Measurements from ENCODE around the gene ELP6. TPM values are rescaled to one million over a fixed set of nuclear protein-coding genes. Genes with fewer than 3 reads are reported as not detected.
"Not testable (repeated sequence)": the region's sequence is repeated elsewhere in the genome, so short reads cannot be mapped to it uniquely, and the experiment has no call there.

ELP6 gene
- total RNA-seq, 4 donors from 2014 or later = 16.9 to 31.1 (median 26.6) TPM

DNA sequence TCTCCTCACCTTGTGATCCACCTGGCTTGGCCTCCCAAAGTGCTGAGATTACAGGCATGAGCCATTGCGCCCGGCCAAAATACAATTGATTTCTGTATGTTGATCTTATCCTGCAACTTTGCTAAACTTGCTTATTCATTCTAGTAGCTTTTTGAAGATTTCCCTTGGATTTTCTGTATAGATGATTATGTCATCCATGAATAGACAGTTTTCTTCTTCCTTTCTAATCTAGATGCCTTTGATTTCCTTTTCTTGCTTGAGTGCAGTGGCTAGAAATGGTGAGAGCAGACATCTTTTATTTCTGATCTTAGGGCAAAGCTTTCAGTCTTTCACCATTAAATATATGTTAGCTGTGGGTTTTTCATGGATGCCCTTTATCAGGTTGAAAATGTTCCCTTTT, 4.4 kb upstream of the ELP6 start:
- Histone ChIP-seq H3K4me1 (peaks cover 4% of the 10 kb centered on the region in 2 donors), H3K27me3 (no peaks in the 10 kb centered on the region), H3K36me3 (no peaks in the 10 kb centered on the region), H3K9me3 (no peaks in the 10 kb centered on the region), H3K4me3 (no peak overlapping the region), H3K27ac (no peak overlapping the region)
- intact Hi-C loops (cut with DNase I; ENCODE audit: low total_unique reads) (no loop called here), in situ Hi-C loops (cut with MboI; ENCODE audit: low sequenced_read_pairs in 4 of 4) (loop anchor here in 1 of 4 donors (5.0 kb wide), 1 partner anchor 274 kb away; no protein-coding TSS in a partner anchor)
- no peak for TF ChIP-seq POLR2A (IDR thresholded peaks at IDR 0.05)
- TF ChIP-seq, protein P1, sequence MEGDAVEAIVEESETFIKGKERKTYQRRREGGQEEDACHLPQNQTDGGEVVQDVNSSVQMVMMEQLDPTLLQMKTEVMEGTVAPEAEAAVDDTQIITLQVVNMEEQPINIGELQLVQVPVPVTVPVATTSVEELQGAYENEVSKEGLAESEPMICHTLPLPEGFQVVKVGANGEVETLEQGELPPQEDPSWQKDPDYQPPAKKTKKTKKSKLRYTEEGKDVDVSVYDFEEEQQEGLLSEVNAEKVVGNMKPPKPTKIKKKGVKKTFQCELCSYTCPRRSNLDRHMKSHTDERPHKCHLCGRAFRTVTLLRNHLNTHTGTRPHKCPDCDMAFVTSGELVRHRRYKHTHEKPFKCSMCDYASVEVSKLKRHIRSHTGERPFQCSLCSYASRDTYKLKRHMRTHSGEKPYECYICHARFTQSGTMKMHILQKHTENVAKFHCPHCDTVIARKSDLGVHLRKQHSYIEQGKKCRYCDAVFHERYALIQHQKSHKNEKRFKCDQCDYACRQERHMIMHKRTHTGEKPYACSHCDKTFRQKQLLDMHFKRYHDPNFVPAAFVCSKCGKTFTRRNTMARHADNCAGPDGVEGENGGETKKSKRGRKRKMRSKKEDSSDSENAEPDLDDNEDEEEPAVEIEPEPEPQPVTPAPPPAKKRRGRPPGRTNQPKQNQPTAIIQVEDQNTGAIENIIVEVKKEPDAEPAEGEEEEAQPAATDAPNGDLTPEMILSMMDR (IDR thresholded peaks at IDR 0.05 in 4 of 5, conservative IDR thresholded peaks at IDR 0.05 in 1 of 5) = no peak
- DNase-seq = no peak
- ATAC-seq = no peak

- Histone ChIP-seq H3K36me3 (peaks cover 0 to 2% of the 10 kb centered on the region in 2 donors), H3K4me1 (peaks cover 0 to 5% of the 10 kb centered on the region in 2 donors), H3K27ac (no peak overlapping the region), H3K9me3 (no peaks in the 10 kb centered on the region), H3K27me3 (no peaks in the 10 kb centered on the region), H3K4me3 (no peak overlapping the region)
- ATAC-seq (no peak), DNase-seq (no peak)
- intact Hi-C loops (cut with DNase I; ENCODE audit: low total_unique reads) (no loop called here), in situ Hi-C loops (cut with MboI; ENCODE audit: low sequenced_read_pairs in 4 of 4) (loop anchor here in 1 of 4 donors (5.0 kb wide), 1 partner anchor 276 kb away; no protein-coding TSS in a partner anchor)
- TF ChIP-seq, protein P1 (IDR thresholded peaks at IDR 0.05 in 4 of 5, conservative IDR thresholded peaks at IDR 0.05 in 1 of 5) = no peak
- no peak for TF ChIP-seq POLR2A (IDR thresholded peaks at IDR 0.05)
Observed at GRCh38 chr3:47515864-47516319, 2.4 kb upstream of the ELP6 start.

DNA sequence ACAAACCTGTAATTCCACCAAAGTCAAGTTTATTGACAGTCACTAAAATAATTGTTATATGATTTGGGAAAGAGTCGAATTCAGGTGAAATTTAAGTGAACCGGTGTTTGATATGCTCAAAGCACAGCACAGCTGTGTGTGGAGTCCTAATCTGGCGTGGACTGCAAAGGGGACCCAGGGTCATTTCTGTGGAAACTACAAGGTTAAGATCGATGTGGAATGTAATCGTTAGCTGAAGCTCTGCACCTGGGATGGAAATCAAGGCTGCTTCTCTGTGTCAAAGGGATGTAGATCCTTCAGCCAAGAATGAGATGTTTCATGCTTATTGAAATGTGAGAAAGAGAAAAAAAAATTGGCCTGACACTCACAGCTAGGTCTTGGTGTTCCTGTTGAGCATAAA, 1.6 kb upstream of the ELP6 start:
- Histone ChIP-seq H3K36me3 (peaks cover 0 to 10% of the 10 kb centered on the region in 2 donors), H3K4me3 (no peak overlapping the region), H3K9me3 (no peaks in the 10 kb centered on the region), H3K27me3 (no peaks in the 10 kb centered on the region), H3K4me1 (peaks cover 0 to 5% of the 10 kb centered on the region in 2 donors), H3K27ac (no peak overlapping the region)
- no peak for ATAC-seq
- intact Hi-C loops (cut with DNase I; ENCODE audit: low total_unique reads) (no loop called here), in situ Hi-C loops (cut with MboI; ENCODE audit: low sequenced_read_pairs in 4 of 4) (loop anchor here in 1 of 4 donors (5.0 kb wide), 1 partner anchor 277 kb away; no protein-coding TSS in a partner anchor)
- DNase-seq = no peak
- no peak for TF ChIP-seq POLR2A (IDR thresholded peaks at IDR 0.05)
- TF ChIP-seq, protein P1 (IDR thresholded peaks at IDR 0.05 in 4 of 5, conservative IDR thresholded peaks at IDR 0.05 in 1 of 5) = no peak

DNA sequence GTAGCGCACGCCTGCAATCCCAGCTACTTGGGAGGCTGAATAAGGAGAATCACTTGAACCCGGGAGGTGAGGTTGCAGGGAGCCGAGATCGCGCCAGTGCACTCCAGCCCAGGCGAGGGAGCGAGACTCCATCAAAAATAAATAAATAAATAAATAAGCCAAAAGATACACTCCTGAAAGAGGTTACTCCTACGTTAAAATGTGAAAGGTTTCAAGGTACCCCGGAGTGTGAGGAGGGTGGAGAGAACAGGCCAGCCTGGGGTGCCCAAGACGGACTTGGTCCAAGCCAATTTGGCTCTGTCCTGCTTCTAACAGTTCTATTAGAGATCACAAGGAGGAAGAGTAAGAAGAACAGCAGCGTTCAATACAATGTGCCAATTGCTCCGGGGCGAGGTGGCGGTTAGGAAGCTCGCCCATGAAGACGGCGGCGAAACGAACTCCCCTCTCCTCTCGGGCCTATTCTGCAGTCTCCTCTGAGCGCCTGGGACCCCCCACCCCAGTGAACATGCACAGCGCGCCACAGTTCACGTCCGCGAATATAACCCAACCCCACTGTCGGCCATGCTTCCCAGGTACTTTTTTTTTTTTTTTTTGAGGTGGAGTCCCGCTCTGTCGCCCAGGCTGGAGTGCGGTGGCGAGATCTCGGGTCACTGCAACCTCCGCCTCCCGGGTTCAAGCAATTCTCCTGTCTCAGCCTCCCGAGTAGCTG, 942 bp downstream of the ELP6 start:
- ATAC-seq (peak in 1 of 2 donors; percentile 22), DNase-seq (no peak)
- peak overlapping the region; percentile 59 to 93 (median 78) for H3K4me3 ChIP-seq
- peaks cover 0 to 32% of the 10 kb centered on the region in 2 donors for H3K36me3 ChIP-seq
- no peak for TF ChIP-seq POLR2A (IDR thresholded peaks at IDR 0.05)
- TF ChIP-seq, protein P1 (IDR thresholded peaks at IDR 0.05 in 4 of 5, conservative IDR thresholded peaks at IDR 0.05 in 1 of 5) = no peak
- H3K9me3 ChIP-seq = no peaks in the 10 kb centered on the region
- H3K27ac ChIP-seq = peak overlapping the region; percentile 84 to 98 (median 94)
- intact Hi-C loops (cut with DNase I; ENCODE audit: low total_unique reads) (loop anchor here (1.0 to 5.0 kb wide), 3 partner anchors 36 to 290 kb away; partner anchors contain the start of gene DHX30), in situ Hi-C loops (cut with MboI; ENCODE audit: low sequenced_read_pairs in 4 of 4) (loop anchor here in 1 of 4 donors (5.0 kb wide), 1 partner anchor 275 kb away; no protein-coding TSS in a partner anchor)
- no peaks in the 10 kb centered on the region for H3K27me3 ChIP-seq
- peaks cover 0 to 5% of the 10 kb centered on the region in 2 donors for H3K4me1 ChIP-seq

DNA sequence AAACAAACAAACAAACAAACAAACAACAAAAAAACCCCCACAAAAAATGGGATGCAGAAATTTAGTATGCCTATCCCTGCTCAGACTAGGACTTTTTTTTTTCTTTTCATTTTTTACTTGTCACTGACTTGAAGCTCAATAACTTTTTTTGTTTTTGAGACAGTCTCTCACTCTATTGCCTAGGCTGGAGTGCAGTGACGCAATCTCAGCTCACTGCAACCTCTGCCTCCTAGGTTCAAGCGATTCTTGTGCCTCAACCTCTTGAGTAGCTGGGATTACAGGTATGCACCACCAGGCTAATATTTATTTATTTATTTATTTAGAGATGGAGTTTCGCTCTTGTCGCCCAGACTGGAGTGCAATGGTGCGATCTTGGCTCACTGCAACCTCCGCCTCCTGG, 8.2 kb downstream of the ELP6 start:
- in situ Hi-C loops (cut with MboI; ENCODE audit: low sequenced_read_pairs in 4 of 4); H3K9me3 ChIP-seq; H3K4me3 ChIP-seq; H3K27me3 ChIP-seq; intact Hi-C loops (cut with DNase I; ENCODE audit: low total_unique reads); H3K27ac ChIP-seq; H3K4me1 ChIP-seq; DNase-seq; ATAC-seq: not testable (repeated sequence)
- H3K36me3 ChIP-seq = peaks cover 3 to 72% of the 10 kb centered on the region in 2 donors
